ENCODE data around the gene TRIM50.
"Not testable (repeated sequence)": the region's sequence is repeated elsewhere in the genome, so short reads cannot be mapped to it uniquely, and the experiment has no call there.

Gene TRIM50

GRCh38 chr7:73327922-73328321, at the start of gene TRIM50, which contains the start of gene FKBP6:
TRIM50 (minus strand) TSS chr7:73328082; CDS start chr7:73324787, 3,295 bp downstream.
FKBP6 (plus strand) TSS chr7:73328161; CDS start chr7:73328429, 268 bp downstream.
- DNase-seq (ENCODE audit: low read depth); H3K4me3 ChIP-seq (ENCODE audit: low read length): not testable (repeated sequence)

GRCh38 chr7:73376671-73377412, 49.0 kb upstream of the TRIM50 start:
- DNase-seq (ENCODE audit: low read depth), result no peak
- no peak for TF ChIP-seq CTCF (IDR thresholded peaks at IDR 0.05; ENCODE audit: insufficient read depth, low read depth, low read length, missing control alignments)
- H3K4me3 ChIP-seq (ENCODE audit: low read length), result no peak overlapping the region

DNA sequence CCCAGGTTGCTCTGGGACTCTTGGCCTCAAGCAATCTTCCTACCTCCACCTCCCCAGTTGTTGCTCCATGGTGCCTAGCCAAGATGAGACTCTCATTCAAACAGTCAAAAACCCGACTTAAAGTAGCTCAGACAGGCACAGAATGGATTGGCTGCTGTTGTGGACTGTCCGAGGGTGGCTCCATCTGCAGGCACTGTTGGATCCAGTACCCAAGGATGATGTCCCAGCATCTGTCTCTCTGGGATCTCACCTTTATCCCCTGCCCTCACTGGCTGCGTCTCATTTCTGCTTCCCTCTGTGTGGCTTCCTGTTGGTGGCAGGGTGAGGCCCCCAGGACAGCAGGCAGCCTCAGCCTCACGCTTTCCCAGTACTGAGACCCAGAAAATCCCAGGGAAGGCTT, 48.4 kb upstream of the TRIM50 start:
- not testable (repeated sequence) for H3K4me3 ChIP-seq (ENCODE audit: low read length); DNase-seq (ENCODE audit: low read depth)

- TF ChIP-seq CTCF (IDR thresholded peaks at IDR 0.05; ENCODE audit: insufficient read depth, low read depth, low read length, missing control alignments), result no peak
- no peak for DNase-seq (ENCODE audit: low read depth)
- no peak overlapping the region for H3K4me3 ChIP-seq (ENCODE audit: low read length)
Measured at GRCh38 chr7:73373741-73374140, 45.9 kb upstream of the TRIM50 start.

- DNase-seq (ENCODE audit: low read depth), result no peak
- H3K4me3 ChIP-seq (ENCODE audit: low read length), result no peak overlapping the region
- TF ChIP-seq CTCF (IDR thresholded peaks at IDR 0.05; ENCODE audit: insufficient read depth, low read depth, low read length, missing control alignments), result no peak
Measured at GRCh38 chr7:73369622-73370021, 41.7 kb upstream of the TRIM50 start.

GRCh38 chr7:73369009-73369408, 41.1 kb upstream of the TRIM50 start:
- H3K4me3 ChIP-seq (ENCODE audit: low read length), result no peak overlapping the region
- no peak for TF ChIP-seq CTCF (IDR thresholded peaks at IDR 0.05; ENCODE audit: insufficient read depth, low read depth, low read length, missing control alignments)
- no peak for DNase-seq (ENCODE audit: low read depth)

DNA sequence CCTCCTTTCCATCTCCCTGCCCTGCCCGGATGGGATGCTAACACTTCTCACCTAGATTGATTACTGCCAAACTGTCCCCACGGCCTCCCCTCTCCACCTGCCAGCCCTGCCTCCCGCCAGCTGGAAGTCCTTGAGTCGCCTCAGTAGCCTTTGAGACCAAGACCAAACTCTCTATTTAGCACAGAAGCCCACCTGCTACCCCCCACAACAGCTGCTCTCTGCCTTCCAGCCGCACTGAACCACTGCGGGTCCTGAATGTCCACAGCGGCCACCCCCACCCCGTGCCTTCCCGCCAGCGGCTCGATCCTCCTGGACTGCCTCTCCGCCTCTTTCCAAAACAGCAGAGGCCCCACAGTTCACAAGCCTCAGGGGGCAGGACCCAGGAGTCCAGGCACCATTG, 39.1 kb upstream of the TRIM50 start:
- DNase-seq (ENCODE audit: low read depth), result no peak
- TF ChIP-seq CTCF (IDR thresholded peaks at IDR 0.05; ENCODE audit: insufficient read depth, low read depth, low read length, missing control alignments), result no peak

DNA sequence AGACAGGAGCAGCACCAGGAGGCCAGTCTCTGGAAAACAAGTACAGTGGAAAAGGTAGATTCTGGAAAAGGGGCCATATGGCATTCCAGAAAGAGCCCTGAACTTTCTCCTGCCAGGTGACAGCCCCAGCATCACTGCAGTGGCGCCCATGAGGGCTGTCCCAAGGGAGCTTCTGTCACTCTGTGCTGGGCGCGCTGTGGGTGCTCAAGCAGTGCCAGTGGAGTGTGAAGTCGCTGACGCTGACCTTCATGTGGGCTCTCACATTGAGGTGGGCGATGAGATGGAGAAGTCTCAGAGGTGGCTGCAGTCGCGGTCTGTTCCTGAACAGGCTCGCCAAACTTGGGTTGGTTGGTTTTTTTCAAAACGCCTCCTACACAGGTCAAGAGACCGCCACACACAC, 38.2 kb upstream of the TRIM50 start:
- no peak for DNase-seq (ENCODE audit: low read depth)
- TF ChIP-seq CTCF (IDR thresholded peaks at IDR 0.05; ENCODE audit: insufficient read depth, low read depth, low read length, missing control alignments), result no peak
- H3K4me3 ChIP-seq (ENCODE audit: low read length), result no peak overlapping the region

More for the DNA sequence above, 39.1 kb upstream of the TRIM50 start:
- H3K4me3 ChIP-seq (ENCODE audit: low read length), result no peak overlapping the region

Data from epithelial cell of esophagus (primary cell).